DMS153 (cell line): ENCODE measurements around the gene TNNT2.

ENCODE experiments used
- DNase-seq: peaks from one replicate; lab custom pipeline; 2025; lab: John Stamatoyannopoulos, UW

TNNT2 gene

GRCh38 chr1:201376464-201377374, 761 bp downstream of the TNNT2 start:
- DNase-seq = no peak

- no peak for DNase-seq
Observed at GRCh38 chr1:201376107-201376463, 1.4 kb downstream of the TNNT2 start.

DNA sequence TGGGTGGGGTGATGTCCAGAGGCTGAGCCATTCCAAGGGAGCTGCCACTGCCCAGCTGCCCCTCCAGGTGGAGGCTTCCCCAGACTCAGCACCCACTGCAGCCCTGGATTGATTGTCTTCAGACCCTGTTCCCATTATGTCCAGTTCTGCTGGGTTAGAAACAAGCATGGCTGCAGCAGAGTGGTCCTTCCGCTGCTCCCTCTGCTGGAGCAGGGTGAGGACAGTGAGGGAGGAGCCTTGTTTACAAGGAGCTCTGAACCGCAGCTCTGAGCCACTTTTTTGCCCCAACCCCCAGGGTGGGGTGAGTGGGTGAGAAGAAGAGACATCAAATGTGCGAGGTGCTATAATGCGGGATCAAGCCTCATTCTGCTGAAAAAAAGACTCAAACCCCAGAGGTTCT, 2.3 kb downstream of the TNNT2 start:
- DNase-seq = no peak

- peak; percentile 92 for DNase-seq
Observed at GRCh38 chr1:201374364-201374763, 3.1 kb downstream of the TNNT2 start.

DNA sequence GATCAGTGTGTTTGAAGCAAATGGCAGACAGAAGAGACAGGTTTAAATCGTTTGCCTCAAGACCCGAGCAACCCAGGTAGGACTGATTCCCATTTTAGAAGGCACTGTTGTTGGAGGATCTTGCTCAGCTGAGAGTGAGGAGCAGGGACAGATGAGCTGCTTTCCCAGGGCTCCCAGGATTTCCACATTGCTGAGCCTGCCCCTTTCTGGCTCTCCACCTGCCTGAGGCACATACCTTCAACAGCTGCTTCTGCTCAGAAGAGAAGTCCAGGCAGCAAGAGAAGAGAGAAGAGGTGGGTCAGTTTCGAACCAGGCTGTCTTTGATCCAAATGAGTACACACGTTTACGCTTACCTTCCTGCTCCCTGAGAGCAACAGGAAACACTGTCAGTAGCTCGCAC, 5.7 kb downstream of the TNNT2 start:
- peak; percentile 10 for DNase-seq

GRCh38 chr1:201371276-201371675, 6.2 kb downstream of the TNNT2 start:
- no peak for DNase-seq

- no peak for DNase-seq
Observed at GRCh38 chr1:201370500-201370899, 7.0 kb downstream of the TNNT2 start.

GRCh38 chr1:201369209-201369608, 8.3 kb downstream of the TNNT2 start:
- no peak for DNase-seq

DNA sequence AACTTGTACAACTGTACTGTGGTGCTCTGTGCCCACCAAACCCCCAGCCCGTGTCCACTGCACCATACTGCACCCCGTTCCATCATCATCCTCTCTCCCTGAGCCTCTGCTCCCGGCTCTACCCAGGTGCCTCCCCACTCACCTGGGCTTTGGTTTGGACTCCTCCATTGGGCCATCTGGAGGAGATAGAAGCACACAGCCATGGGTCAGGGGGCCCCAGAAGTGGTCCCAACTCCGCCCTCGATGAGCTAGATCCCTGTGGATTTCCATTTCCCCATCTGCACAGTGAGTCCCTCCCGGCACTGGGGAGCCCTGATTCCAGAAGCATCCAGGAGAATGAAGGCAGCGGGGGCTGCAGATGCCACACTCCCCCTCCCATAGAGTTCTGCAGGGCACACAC, 10.8 kb downstream of the TNNT2 start:
- DNase-seq = no peak

GRCh38 chr1:201365251-201365650, 12.2 kb downstream of the TNNT2 start:
- DNase-seq = no peak

DNA sequence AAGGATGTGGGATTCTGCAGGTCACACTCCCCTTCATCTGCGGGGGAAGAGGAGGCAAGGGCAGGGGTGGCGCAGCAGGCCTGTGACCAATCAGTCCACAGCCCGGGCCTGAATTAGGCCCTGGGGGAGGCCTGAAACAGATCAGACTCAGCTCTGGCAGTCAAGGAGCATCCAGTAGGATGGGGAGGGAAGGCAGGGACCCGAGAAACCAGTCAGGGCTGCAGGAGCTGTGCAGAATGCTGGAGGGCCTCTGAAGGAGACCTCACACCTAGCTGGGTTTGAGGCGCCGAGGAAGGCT, 12.7 kb downstream of the TNNT2 start:
- no peak for DNase-seq

- DNase-seq = no peak
Observed at GRCh38 chr1:201363467-201363866, 14.0 kb downstream of the TNNT2 start.

GRCh38 chr1:201362906-201363305, 14.6 kb downstream of the TNNT2 start:
- DNase-seq = no peak

DNA sequence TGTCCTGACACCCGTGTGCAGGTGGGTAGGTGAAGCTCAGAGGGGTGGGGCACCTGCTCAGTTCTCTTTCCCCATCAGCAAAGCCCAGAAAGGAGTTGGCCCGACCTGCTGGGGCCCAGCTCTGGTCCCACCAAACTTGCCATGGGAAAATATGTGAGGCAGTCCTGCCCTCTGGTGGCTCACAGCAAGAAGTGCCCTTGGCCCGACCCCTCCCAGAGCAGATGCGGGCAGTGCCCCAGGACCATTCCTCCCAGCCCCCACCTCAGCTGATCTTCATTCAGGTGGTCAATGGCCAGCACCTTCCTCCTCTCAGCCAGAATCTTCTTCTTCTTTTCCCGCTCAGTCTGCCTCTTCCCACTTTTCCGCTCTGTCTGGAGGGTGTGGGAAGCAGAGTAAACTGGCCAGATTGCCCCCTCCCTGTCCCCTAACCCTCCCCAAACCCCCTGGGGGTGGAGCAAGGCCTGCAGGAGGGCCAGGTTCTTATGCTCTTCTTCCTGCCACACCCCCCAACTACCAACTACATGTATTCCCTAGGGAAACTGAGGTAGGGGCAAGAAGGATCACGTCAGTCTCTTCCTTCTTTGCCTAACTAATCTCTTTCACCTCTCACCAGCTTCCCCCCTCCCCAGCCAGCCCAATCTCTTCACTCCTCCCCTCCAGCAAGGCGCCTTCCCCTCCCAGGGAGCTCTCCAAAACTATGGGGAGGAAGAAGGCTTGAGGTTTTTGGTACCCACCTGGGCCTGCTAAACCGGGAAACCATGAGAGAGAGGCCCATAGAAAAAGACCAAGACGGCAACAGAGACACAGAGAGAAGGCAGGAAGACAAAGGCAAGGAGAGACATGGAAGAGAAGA, 15.6 kb downstream of the TNNT2 start:
- DNase-seq = peak; percentile 45

GRCh38 chr1:201360901-201361651, 16.4 kb downstream of the TNNT2 start:
- DNase-seq = no peak

GRCh38 chr1:201360486-201360885, 17.0 kb downstream of the TNNT2 start:
- no peak for DNase-seq

DNA sequence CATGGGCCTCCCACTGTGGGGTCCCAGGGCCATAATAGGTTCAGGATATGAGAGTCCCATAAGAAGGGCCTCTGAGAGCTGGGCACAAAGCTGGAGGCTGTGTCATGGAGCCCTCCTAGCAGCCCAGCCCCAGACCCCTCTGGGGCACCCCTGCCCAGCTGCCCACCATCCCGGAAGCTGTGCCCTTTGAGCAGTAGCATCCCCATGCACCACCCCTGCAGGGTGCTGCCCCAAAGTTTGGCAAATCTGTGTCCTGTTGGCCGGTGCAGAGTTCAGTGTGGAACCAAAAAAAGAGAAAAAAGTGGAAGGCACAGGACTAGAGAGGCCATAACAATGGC, 17.6 kb downstream of the TNNT2 start:
- no peak for DNase-seq

DNA sequence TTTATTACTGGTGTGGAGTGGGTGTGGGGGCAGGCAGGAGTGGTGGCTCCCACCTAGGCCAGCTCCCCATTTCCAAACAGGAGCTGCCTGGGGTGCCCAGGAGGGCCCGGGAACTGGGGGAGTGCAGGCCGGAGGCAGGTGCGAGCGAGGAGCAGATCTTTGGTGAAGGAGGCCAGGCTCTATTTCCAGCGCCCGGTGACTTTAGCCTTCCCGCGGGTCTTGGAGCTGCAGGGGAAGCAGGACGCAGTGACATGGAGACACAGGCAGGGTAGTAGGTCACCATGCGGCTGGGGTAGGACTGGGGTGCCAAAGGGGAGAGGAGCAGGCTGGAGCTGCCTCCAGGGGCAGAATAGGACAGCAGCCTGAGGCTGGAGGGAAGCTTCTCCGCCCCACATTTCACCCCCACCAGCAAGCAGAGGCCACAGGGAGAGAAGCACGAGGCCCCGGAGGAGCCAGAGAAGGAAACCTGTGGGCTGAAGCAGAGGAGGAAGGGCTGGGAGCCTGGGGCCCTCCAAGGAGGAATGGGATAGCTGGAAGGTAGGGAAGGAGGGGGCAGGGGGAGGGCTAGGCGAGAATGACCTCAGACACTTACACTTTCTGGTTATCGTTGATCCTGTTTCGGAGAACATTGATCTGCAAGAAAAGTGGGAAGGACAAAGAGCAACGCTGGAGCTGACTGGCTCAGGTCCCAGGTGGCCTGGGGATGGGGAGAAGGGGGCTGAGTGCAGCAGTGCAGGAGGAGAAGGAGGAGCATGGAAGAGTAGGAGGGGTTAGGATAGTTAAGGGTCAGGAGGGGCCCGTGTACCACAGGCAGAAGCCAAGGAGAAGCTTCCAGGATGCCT, 18.2 kb downstream of the TNNT2 start:
- DNase-seq = no peak

DNA sequence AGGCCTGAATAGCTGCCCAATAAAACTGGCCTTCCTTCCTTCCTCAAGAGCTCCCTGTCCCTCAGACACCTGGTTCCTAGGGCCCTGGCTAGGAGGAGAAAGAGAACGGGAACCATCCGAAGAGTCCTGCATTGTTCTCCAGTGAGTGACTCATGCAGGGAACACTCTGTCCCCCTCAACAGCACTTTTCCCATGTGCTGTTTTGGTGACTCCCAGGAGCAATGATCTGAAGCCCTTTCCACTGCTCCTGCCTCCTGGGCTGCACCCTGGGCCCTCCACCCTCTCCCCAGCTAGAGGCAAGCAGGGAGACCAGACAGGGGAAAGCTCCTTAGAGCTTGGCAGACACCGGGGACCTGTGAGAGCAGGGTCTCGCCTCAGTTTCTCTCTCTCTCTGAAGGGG, 18.9 kb downstream of the TNNT2 start:
- DNase-seq = no peak

DNA sequence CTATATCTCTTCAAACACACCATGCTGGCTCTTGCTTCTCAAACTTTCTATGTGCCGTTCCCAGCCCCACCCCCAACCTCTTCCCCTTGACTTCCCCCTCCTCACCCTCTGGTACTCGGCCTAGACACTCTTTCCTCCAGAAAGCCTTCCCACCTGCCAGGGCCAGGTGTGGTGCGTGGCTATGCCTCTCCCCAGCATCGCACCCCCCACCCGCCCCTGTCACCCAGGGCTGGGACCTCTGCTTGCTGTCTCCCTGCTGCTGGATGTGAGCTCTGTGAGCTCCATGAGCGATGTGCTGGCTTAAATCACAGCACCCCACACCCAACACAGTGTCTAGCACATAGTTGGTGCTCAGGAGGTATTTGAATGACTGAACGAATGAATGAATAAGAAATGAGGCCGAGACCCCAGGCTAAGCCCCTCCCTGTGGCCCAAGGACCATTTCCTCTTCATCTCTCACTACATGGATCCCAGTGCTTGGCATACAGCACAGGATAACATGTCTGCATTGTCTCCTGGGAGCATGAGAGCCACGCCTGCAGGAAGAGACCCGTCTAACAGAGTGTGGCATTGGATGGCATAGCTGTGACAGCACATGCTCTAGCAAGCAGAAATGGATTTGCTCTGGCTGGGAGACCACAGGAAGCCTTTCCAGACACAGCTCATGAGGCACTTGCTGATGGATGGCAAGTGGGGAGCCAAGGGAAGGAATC, 19.7 kb downstream of the TNNT2 start:
- peak; percentile 27 for DNase-seq

GRCh38 chr1:201357211-201357610, 20.3 kb downstream of the TNNT2 start:
- no peak for DNase-seq
